HFF-Myc (cell line): ENCODE data around the gene TRIML2.

Experiments
- DNase-seq: peaks from one replicate; pipeline ENCODE4 v3.0.0-alpha.2; 2011; ENCODE audit warnings: low read depth; ENCODE audit errors: extremely low read depth
- H3K4me3 ChIP-seq: replicated peaks from 2 replicates; pipeline ENCODE4 v1.5.1; 2011; ENCODE audit warnings: low read depth, mild to moderate bottlenecking, control low read depth, low read length
- TF ChIP-seq, protein P1 (sequence below): IDR thresholded peaks from 2 replicates; pipeline ENCODE4 v1.5.1; 2012; ENCODE audit warnings: mild to moderate bottlenecking, low read depth, low read length, control low read depth; ENCODE audit errors: missing control alignments

The TRIML2 gene

GRCh38 chr4:188145601-188146000 is 36.2 kb upstream of the TRIML2 start:
- no peak overlapping the region for H3K4me3 ChIP-seq
- TF ChIP-seq, protein P1, sequence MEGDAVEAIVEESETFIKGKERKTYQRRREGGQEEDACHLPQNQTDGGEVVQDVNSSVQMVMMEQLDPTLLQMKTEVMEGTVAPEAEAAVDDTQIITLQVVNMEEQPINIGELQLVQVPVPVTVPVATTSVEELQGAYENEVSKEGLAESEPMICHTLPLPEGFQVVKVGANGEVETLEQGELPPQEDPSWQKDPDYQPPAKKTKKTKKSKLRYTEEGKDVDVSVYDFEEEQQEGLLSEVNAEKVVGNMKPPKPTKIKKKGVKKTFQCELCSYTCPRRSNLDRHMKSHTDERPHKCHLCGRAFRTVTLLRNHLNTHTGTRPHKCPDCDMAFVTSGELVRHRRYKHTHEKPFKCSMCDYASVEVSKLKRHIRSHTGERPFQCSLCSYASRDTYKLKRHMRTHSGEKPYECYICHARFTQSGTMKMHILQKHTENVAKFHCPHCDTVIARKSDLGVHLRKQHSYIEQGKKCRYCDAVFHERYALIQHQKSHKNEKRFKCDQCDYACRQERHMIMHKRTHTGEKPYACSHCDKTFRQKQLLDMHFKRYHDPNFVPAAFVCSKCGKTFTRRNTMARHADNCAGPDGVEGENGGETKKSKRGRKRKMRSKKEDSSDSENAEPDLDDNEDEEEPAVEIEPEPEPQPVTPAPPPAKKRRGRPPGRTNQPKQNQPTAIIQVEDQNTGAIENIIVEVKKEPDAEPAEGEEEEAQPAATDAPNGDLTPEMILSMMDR = no peak
- DNase-seq = no peak

DNA sequence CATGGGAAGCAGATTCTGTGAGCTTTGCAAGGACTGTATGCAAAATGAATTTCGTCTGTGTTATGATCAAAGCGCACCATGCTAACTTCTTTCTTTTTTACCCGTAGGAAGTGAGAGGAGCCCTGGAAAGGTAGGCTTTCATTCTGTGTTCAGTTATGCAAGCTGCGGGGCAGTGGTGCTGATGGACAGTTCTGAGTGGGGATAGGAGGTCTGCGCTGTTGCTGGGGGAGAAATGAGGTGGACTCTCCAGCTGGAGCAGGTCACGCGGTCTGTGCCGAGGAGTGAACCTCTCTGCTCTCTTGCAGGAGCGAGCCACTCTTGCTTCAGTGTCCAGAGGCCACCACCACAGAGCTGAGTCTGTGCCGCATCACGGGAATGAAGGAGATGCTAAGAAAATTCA is 34.3 kb upstream of the TRIML2 start:
- no peak for DNase-seq
- TF ChIP-seq, protein P1 = no peak
- H3K4me3 ChIP-seq = no peak overlapping the region

GRCh38 chr4:188139671-188140070 is 30.3 kb upstream of the TRIML2 start:
- DNase-seq = no peak
- TF ChIP-seq, protein P1 = no peak
- H3K4me3 ChIP-seq = no peak overlapping the region

- TF ChIP-seq, protein P1 = no peak
- no peak within 1 kb of the TSS for H3K4me3 ChIP-seq
- no peak for DNase-seq
These were observed 29.7 kb upstream of the TRIML2 start, which contains the start of gene TRIML1 for GRCh38 chr4:188139141-188139540. TRIML1 (plus strand) TSS chr4:188139441; CDS start chr4:188139559, 118 bp downstream.

DNA sequence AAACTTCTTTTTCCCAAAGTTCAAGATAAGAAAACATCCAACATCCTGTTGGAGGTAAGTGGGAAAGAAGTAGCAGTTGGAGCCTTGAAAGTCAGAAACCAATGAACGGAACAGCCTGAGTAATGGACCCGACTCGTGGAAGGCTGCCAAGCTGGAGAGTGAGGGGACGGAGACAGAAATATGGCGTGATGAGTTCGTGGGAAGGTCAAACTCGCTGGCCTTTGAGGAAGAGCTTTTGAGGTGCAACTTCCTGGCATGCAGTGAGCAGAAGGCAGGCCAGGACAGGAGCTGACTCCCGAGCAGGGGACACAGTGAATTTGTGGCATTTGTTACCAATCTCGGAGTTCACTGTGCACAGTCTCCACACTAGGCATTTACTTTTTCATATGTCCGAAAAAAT is 28.8 kb upstream of the TRIML2 start:
- DNase-seq = no peak
- H3K4me3 ChIP-seq = no peak overlapping the region
- TF ChIP-seq, protein P1 = no peak

GRCh38 chr4:188132232-188132631 is 22.8 kb upstream of the TRIML2 start:
- TF ChIP-seq, protein P1 = no peak
- H3K4me3 ChIP-seq = no peak overlapping the region
- no peak for DNase-seq

- DNase-seq = no peak
- H3K4me3 ChIP-seq = no peak overlapping the region
- TF ChIP-seq, protein P1 = no peak
These were observed 21.0 kb upstream of the TRIML2 start for GRCh38 chr4:188130355-188130754.
